SKM-1 (cell line): ENCODE measurements around the gene FBXW10.
"Not testable (repeated sequence)": the region's sequence is repeated elsewhere in the genome, so short reads cannot be mapped to it uniquely, and the experiment has no call there.

Experiments
- DNase-seq: peaks from one replicate; lab custom pipeline; 2025; ENCODE audit not compliant: unreplicated experiment; lab: John Stamatoyannopoulos, UW

FBXW10 gene, protein sequence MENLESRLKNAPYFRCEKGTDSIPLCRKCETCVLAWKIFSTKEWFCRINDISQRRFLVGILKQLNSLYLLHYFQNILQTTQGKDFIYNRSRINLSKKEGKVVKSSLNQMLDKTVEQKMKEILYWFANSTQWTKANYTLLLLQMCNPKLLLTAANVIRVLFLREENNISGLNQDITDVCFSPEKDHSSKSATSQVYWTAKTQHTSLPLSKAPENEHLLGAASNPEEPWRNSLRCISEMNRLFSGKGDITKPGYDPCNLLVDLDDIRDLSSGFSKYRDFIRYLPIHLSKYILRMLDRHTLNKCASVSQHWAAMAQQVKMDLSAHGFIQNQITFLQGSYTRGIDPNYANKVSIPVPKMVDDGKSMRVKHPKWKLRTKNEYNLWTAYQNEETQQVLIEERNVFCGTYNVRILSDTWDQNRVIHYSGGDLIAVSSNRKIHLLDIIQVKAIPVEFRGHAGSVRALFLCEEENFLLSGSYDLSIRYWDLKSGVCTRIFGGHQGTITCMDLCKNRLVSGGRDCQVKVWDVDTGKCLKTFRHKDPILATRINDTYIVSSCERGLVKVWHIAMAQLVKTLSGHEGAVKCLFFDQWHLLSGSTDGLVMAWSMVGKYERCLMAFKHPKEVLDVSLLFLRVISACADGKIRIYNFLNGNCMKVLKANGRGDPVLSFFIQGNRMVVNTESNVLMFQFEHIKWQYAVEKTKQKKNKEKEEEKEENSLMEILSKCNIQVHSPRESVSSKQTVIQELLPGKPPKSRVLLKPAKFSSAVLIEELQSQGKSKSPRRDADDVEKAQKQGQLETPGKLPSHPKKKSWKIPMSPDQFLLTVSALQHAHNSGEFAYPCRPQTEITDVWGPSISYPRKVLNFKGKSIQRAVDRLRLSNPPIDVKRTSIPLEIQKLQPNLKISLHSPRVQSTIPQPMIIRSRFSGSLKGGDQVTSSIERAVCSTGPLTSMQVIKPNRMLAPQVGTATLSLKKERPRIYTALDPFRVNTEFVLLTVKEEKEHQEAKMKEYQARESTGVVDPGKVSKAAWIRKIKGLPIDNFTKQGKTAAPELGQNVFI

DNA sequence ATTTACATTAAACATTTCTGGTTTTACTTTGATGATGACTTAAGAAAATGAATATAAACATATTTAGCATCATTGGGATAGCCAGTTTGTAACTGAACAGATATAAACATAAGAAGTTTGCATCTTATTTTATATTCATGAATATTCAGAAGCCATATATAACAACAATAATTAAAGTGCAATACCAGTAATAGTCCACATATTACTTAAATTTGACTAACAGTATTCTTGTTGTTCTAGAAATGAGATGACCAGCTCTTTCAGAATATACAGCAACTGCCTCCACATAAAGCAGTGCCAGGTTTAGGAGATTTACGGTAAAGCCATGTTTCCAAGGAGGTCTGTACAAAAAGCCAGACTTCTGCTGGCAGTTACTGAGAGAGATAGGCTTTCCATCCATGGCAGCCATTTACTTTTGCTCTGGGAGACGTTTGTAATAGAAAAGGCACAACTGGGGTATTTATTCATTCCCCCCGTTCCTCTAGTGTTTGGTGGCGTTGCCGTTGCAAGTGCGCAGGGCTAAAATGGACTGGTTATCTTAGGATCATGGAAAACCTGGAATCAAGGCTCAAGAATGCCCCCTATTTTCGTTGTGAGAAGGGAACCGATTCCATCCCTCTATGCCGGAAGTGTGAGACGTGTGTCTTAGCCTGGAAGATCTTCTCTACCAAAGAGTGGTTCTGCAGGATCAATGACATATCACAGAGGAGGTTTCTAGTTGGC lies at the start of gene FBXW10:
FBXW10 (plus strand) TSS at position 356 of the 723 bp plus-strand sequence; CDS start at position 547, 191 bp downstream.
- DNase-seq: not testable (repeated sequence)

DNA sequence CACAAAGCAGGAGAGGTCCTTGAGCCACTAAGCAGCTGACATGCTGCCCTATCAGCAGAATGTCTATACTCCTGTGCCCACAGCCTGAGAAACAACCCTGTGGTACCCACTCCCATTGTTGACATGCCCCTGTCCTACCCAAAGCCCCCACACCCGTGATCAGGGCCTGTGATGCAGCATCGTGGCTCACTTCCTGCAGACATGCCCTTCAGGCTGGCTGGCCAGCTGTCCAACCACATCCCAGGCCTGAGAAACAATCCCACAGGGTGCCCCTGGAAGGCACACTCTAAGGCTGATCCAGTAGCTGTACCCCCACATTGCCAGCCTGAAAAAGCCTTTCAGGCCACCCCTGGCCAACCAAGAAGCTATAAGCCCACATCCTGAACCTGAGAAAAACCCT lies 48.7 kb upstream of the FBXW10 start:
- not testable (repeated sequence) for DNase-seq

DNA sequence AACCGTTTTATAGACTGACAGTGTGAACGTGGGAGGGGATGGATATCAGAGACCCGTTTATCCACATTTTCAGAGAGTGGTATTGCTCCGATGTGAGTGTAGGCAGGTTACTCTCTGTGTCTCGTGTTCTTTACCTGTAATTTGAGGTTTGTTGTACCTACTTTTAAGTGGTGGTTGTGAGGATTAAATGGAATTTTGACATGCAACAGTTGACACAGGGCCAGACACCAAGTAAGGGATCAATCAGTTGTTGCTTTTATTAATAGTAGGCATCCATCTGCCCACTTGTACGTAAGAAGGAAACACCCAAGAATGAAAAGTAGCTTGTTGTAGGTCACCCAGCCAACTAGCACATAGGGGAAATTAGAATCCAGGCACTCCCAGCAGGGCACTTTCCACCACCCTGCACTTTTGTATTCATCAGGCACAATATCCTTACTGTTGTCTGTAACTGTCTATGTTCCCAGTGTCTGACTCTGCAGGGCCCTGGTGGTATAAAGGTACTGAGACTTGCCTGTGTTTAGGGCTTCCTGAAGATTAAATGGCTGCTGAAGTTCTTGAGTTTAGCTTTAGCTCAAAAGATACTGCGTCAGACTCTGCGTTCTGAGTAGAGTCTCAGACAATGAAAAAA lies 45.3 kb upstream of the FBXW10 start:
- not testable (repeated sequence) for DNase-seq

DNA sequence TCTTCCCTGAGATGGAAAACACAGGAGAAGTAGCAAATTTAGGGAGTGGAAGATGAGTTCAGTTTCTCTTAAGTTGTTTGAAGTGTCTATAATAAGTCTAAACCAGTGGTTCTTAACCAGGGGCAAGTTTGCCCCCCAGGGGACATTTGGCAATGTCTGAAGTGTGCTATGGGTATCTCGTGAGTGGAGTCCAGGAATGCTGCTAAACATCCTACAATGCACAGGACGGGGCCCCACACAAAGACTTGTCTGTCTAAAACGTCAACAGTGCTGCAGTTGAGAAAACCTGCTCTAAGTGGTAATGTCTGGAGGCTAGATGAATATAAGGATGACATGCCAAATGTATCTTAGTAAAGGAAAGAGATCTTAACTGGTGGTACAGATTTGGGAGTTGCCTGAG lies 37.9 kb upstream of the FBXW10 start:
- not testable (repeated sequence) for DNase-seq

DNA sequence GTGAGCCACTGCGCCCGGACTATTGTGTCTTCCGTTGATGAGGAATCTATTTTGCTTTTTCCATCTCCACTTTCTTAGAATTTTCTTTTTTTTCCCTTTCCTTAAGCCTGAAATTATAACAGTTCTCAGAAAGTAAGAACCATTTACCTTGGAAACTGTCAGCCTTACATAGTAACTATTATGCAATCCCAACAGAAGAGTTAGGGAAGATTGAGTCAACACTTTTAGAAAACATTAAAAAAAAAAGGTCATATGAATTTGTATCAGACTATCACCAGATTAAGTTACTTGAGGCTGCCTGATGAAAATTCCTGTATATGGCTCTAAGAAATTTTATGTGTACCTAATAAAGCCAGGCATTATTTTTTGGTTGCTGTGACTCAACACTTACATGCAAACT lies 35.6 kb upstream of the FBXW10 start:
- not testable (repeated sequence) for DNase-seq

DNA sequence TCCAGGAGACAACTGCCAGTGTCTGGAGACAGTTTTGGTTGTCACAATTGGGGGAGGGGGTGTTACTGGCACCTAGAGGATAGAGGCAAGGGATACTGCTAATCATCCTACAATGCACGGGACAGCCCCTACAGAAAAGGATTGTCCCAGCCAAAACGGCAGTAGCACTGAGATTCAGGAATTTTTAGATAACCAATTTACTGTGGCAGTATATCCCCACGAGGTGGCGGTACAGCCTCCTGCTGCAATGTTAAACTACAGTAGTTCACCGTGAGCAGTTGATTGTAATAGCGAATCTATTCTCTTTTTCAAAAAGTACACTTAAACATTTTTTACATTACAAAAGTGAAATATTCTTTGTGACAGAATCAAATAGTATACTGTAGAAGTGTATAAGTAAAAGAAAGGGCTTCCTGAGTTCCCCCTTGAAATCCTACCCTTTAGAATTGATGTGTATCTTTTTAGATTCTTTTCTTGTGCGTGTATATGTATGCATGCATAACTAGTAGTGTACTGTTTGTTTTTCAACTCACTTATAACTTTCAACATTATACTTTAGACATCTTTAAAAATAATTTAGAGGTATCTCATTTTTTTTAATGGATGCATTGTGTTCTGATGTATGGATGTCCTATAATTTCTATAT lies 31.4 kb upstream of the FBXW10 start:
- DNase-seq: not testable (repeated sequence)

DNA sequence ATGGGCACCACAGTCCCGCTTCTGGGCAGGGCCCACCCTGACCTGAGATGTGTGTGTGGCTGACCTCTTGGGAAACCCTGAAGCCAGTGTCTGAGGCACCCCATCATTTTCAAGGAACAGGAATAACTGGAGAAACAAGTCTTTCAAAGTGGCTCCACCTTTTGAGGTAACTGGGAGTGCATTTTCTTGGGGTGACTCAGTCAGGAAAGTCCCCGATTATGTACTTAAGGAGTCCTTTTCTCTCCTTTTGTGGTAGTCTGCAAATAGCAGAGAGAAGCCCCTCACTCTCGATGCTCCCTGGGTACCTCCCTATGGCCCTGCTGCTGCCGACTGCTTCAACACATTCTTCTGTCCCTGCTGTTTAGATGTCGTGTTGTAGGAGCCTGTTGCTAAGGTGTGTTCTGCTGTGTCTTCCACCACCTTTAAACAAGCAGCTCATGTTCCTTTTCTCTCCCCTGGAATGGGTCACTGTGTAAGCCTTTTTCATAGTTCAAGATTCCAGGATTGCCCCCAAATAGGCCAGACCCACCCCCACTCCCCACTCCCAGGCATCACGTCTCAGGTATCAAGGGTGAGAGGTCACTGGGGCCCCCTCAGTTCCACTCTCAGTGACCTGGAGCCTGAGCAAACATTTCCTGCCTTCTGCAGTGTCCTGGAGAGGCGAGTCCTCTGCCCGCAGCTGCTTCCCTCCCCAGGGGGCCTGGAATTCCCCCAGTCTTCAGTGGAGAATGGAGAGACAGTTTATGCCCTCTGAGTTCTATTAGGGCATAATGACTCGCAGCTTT lies 25.0 kb upstream of the FBXW10 start:
- DNase-seq: not testable (repeated sequence)

DNA sequence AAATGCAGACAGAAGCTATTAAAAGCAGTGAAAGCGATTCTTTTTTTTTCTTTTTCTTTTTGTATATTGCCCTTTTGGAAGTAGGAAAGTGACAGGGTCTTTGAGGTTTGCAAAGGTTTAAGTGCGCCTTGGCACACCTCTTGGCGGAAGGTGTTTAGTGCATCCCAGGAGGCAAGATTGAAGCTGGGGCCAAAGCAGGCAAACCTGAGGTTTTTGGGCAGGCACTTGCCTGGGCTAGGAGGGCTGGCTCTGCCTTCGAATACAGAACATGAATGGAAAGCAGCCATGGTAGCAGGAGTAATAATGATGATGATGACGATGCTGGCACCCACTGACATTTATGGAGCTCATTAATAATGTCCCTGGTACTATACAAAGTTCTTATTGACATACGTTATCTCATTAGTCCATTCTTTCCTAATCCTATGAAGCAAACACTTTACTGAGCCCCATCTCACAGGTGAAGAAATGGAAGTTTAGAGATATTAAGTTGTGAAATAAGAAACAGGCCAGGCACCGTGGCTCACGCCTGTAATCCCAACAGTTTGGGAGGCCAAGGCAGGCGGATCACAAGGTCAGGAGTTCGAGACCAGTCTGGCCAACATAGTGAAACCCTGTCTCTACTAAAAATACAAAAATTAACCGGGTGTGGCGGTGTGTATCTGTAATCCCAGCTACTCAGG lies 24.3 kb upstream of the FBXW10 start:
- DNase-seq: not testable (repeated sequence)

DNA sequence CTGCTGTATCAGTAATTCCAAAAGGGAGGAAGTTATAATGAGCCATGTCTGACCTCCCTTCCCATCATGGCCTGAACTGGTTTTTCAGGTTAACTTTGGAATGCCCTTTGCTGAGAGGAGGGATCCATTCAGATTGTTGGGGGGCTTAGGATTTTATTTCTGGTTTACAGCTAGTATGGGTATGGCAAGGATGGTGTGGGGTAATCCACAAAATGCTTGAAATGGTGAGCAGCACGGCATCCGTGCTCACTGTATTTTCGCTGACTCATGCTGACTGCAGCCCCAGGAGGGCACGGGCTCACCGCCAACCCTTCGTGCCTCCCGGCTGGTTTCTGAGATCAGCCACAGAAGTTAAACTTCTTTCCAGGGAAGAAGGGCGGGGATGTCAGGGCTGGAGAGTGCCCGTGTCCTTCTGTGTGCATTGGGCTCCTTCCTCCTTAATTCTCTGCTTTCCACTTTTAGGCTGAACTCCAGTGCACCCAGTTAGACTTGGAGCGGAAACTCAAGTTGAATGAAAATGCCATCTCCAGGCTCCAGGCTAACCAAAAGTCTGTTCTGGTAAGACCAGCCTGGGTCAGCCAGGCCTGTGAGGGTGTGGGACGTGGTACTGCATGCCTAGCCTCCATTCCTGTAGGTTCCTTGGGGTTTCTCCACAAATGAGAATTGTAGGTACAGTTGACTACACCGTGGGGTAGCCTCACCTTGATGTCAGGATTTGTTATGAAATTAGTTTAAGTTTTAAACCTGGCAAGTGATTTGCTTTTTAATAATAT lies 21.9 kb upstream of the FBXW10 start:
- not testable (repeated sequence) for DNase-seq

DNA sequence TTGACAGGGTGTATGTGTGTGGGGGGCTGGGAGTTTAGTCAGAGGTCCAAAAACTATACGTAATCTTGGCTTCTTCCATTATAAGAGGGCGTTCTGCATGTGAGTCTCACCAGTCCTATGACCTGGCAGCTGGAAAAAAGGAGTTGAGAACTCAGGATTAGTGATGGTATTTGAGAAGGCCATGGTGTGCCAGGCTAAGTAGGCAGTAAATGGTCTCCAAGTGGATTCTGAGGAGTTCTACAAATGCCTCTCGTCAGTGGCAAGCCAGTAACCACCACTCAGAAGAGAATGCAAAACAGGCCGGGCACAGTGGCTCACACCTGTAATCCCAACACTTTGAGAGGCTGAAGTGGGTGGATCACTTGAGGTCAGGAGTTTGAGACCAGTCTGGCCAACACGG lies 21.2 kb upstream of the FBXW10 start:
- DNase-seq: not testable (repeated sequence)

DNA sequence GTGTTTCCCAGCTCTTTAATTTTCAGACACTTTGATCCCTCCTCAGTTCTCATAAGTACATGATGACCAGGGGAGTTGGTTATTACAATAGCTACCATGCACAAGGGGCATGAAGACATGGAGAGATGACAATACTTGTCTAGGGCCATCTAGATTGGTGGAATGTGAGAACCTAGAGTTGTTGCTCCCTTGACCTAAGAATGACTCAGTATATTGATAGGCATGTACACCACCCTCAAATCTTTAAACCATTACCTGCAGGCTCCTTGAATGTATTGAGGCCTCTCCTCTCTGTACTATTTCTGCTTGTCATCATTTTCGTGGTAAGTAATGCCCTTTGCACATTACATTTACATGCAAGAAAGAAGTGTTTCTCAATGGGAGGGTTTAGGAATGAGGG lies 20.3 kb upstream of the FBXW10 start:
- DNase-seq: not testable (repeated sequence)

DNA sequence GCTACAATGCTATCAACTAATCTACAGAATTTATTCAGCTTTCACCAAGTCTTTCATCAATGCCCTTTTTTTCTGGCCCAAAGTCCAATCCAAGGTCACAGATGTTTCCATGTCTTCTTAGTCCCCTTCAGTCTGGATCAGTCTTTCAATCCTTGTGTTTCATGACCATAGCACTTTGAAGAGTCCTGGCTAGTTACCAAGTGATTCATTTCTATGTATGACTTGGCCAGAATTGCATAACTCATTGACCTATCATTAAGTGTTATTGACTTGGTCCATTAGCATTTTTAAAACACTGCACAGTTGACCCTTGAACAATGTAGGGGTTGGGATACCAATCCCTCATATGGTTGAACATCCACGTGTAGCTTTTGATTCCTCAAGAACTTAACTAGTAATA lies 11.4 kb upstream of the FBXW10 start:
- not testable (repeated sequence) for DNase-seq

DNA sequence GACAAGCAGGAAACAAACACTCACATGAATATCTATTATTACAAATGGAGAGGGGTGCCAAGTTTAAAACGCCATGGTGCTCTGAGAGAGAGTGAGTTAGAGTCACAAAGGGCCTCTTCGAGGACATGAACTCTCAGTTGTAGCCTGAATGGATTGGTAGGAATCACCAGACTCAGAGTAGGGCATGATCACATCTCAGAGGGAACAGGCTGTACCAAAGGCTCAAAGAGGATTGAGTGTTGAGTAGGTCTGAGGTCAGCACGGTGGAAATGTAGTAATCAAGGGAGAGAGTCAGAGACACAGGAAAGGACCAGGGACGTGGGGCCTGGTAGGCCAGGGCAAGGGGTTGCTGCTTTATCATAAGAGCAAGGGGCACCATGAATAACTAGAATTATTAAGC lies 10.5 kb upstream of the FBXW10 start:
- not testable (repeated sequence) for DNase-seq

DNA sequence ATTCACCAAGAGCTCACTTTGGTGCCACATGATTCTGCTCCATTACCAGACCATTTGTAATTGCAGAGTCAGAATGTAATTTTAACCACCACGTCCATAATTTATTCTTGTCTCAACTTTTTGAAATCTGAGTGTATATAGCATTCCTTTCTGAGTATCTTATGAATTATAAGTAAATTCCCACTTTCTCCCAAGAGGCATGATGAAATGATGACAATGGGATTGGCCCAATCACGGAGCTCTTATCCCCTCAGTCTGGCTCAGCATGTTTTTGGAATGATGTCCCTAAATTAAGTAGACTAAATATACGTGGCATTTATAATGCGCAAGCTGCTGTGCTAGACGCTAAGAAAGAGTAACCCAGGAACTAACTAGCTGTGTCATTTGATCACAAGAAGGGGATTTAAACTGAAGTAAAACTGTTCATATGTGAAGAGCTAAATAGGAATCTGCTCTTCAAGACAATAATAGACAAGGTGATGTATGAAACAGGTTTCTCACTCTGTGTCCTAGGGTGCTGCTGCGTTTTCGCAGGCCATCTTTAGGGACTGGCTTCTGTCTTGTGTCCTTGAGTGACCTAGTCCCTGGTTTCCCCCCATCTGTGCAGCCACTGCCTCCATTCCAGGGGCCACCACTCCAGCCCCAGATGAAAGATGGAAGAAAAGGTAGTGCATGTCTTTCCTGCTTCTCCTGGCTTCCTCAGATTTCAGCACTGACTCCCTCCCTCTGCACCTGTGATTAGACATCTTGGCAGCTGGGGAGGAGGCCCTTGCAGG lies 4.0 kb upstream of the FBXW10 start:
- not testable (repeated sequence) for DNase-seq

DNA sequence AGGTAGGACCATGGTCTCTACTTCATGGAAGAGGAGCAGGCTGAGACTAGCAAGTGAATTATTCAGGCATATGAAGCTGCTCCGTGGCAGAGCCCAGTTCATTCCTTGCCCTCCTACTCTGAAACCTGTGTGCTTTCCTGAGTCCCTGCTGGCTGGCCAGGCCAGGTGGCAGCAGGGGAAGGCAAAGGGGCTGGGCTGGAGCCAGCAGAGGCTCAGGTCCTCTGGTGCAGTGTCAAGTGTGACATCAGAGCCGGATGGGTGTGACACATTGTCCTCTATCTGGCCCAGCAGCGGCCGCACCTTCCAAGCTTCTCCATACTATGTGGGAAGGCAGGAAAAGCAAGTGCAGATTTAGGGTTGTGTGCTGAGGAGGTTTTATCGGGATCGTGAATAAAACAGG lies 2.6 kb upstream of the FBXW10 start:
- not testable (repeated sequence) for DNase-seq

DNA sequence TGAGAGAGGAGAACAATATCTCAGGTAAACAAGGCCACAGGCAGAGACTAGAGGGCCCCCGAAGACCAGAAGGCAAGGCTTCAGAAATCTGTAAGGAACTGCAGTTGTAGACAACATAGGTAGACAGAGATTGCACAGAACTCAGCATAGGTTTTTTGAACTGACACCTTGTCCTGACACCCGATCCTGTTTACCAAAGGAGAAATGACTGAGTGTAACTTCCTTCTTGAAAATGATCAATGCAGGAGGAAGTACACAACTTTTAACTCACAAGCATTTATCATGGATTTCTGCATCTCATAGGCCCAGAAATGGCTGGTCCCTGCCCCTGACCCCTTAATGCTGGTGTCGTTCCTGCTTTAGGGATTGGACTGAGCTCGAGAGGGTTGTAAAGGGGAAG lies 872 bp downstream of the FBXW10 start:
- DNase-seq: not testable (repeated sequence)

DNA sequence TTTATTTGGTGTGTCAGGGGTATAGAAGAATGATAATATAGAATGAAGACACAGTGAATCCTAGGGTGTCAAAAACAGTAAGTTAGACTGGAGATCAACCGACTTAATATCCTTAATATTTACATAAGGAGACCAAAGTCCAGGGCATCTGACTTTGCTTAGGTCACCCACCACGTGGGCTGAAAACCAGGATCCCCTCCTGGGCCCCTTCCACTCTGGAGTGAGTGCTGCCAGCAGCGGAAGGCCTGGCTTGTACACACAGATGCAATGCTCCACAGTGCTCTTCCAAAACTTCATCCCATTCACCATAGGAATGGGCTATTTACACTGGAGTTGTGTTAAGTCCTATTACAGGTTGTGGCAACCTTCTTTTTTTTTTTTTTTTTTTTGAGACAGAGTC lies 2.7 kb downstream of the FBXW10 start:
- not testable (repeated sequence) for DNase-seq
